GM12801 (cell line): Measurements from ENCODE around the gene DMWD.

ENCODE experiments used
- TF ChIP-seq, protein P1 (sequence below): IDR thresholded peaks from one replicate; pipeline ENCODE4 v1.5.1; 2011; ENCODE audit warnings: control low read depth; ENCODE audit not compliant: insufficient read length; ENCODE audit errors: extremely low read depth

The DMWD gene

DNA sequence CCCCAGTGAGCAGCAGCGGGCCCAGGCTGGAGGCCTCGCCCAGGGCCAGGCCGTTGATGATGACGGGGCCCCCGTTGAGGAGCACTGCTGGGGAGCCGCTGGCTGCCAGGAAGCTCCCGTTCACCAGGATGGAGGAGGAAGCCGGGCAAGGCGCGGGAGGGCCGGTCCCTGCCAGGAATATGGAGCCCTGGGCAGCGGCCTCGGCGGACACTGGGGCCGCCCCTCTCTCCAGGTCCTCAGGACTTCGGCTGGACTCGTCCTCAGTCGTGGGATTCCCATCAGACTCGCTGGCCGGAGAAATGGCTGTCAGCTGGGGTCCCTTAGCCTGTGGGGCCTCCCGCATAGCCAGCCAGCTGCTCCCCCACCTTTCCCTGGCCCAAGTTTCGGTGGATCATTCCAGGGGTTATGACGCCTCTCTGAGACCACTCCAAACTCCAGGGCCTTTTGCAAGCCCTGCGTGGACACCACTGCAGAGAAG, 25.7 kb downstream of the DMWD start:
- TF ChIP-seq, protein P1, sequence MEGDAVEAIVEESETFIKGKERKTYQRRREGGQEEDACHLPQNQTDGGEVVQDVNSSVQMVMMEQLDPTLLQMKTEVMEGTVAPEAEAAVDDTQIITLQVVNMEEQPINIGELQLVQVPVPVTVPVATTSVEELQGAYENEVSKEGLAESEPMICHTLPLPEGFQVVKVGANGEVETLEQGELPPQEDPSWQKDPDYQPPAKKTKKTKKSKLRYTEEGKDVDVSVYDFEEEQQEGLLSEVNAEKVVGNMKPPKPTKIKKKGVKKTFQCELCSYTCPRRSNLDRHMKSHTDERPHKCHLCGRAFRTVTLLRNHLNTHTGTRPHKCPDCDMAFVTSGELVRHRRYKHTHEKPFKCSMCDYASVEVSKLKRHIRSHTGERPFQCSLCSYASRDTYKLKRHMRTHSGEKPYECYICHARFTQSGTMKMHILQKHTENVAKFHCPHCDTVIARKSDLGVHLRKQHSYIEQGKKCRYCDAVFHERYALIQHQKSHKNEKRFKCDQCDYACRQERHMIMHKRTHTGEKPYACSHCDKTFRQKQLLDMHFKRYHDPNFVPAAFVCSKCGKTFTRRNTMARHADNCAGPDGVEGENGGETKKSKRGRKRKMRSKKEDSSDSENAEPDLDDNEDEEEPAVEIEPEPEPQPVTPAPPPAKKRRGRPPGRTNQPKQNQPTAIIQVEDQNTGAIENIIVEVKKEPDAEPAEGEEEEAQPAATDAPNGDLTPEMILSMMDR: no peak

DNA sequence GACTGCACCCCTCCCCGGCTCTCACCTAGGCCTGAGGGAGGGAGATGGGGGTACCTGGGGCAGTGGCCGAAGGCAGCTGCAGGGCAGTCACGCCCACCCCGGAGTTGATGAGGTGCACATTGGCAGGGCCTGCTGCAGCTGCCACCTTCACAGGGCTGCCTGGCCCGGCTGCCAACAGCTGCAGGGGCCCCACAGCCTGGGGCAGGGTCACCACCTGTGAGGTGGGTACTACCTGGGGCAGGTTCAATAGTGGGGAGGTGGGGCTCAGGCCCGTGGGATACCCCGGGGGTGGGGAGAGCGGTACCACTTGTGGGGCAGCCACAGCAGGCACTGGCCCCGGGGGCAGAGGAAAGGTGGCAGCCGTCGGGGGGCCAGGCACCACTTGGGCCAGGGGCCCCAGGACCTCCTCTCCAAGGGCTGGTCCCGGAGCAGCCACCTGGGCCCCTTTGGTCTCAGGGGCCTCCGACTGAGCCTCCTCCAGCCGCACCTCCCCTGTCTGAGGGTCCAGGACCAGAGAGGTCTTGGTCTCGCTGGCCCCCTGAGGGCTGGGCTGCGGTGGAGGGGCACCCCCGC, 26.3 kb downstream of the DMWD start:
- TF ChIP-seq, protein P1: no peak

DNA sequence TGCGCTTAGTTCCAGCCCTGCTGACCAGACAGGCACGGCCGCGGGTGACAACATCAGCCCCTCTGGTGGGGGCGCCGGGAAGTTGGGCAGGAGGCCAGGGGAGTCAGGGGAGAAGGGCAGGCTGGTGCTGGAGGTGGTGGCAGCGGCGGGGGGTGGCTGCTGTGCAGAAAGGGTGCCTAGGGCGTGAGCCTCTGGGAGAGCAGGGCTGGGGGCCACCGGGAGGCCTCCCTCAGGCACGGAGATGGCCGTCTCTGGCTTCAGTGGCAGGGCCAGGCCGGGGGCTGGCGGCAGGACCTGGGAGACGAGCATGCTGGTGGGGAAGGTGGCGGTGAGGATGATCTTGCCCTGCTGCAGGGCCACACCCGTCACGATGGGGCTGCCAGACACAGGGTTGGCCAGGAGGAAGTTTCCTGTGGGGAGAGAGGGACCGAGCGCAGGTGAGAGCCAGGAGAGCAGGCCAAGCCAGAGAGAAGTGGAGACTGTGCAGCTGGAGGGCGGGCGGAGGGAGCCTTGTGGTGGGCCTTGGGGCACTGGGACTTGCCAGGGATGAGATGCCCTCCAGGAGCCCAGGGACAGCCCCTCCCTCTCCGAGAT, 26.8 kb downstream of the DMWD start:
- TF ChIP-seq, protein P1: no peak

DNA sequence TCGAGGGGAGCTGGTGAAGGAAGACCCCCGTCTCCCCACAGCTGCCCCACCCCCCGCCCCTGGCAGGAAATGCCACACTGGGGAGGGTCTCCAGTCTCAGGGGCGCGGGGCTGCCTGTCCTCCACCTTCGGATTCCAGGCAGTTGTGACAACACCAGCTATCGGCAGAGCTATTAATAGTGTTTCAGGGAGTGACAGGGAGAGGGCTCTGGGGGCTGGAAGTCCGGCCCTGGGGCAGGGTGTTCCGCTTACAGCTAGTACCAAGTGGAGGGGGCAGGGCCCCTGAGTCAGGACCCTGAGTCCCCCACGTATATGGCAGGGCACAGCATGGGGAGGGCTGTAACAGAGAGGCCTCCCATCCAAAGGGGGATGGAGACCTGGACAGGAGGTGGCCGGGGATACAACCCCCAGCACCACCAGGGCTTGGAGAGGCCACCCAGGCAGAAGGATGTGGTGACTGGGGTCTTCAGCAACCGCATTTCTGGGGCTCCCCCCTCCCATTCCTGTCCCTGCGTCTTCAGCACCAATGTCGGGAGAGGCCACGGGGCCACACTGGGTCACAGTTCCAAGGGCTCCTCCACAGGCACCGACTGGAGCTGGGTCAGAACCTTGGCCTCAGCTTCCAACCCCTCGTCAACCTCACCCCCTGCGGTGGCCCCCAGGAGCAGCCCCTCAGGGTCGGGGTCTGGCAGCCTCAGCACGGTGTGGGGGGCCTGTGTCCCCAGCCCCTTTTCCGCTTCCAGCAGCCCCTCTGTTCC, 27.5 kb downstream of the DMWD start:
- TF ChIP-seq, protein P1: no peak

DNA sequence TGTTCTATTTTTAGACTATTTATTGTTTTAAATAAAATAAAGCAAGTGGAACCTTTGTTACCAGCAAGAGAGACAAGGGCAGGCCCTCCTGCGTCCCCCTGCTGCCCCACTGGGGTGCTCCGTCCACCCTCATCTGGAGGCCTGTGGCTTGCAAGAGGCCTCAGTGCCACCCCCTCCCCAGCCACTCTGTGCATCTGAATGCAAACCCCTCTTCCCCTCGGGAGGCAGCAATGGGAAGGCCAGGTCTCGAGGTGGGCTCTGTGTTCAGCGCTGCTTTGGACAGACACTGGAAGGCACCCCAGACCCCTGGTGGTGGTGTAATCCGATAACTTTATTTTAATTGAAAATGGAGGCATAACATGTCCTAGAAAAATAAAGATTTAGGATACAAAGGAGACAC, 28.2 kb downstream of the DMWD start:
- TF ChIP-seq, protein P1: no peak

DNA sequence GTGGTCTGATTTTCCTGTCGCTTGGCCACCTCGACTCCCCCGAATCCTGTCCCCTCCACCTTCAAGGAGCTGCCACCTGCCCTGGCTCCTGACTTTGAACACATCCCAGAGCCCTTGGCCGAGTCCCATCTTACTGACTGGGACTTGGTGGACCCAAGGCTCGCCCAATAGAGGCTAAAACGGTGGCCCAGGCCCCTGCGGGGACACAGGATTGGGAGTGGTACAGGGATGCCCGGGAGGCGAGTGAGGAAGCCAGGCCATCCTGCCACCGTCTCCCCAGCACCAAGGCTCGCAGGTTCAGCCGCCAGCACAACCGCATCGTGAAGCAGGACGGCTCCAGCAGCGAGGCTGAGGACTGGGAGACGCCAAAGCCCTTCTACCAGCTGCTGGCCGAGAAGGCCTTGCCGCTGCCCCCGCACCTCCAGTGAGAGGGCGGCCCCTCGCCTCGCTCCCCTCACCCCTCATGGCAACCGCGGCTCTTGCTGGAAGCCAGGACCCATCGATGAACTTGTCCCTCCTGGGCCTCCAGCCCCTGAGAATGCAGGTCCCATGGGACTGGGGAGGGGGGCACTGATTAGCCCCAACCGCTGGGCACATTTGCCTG, 28.9 kb downstream of the DMWD start:
- TF ChIP-seq, protein P1: no peak
